H7 (cell line): ENCODE measurements around the gene C12orf60. TPM values are rescaled to one million over a fixed set of nuclear protein-coding genes. Genes with fewer than 3 reads are reported as not detected.
A peak's percentile ranks its signal among the peaks of the same experiment; 100 is the strongest.

Source experiments
- DNase-seq: peaks from one replicate; pipeline ENCODE4 v3.0.0; 2012
- H3K27me3 ChIP-seq: 2 replicates; pipeline ENCODE4 v1.6.0; 2011; ENCODE audit warnings: mild to moderate bottlenecking, low read length; ENCODE audit not compliant: control insufficient read depth, insufficient read depth
- H3K36me3 ChIP-seq: replicated peaks from 2 replicates; pipeline ENCODE4 v1.5.1; 2011; ENCODE audit warnings: low read length; ENCODE audit not compliant: control insufficient read depth, insufficient read depth
- H3K4me3 ChIP-seq: 2 replicates; pipeline ENCODE4 v1.5.1; 2011; ENCODE audit warnings: low read depth, mild to moderate bottlenecking, control low read depth, low read length, moderate library complexity; ENCODE audit not compliant: insufficient read depth
- total RNA-seq: library from RNA; depleted of rRNA; stranded (reverse); fragments of >200 nt; shearing (Covaris generic); gene quantifications from 2 replicates; pipeline ENCODE4 v1.2.3, GENCODE V29; 2014

Gene C12orf60
- total RNA-seq, 1 experiment from 2014 or later: 3.0 TPM

- Histone ChIP-seq H3K36me3 (peaks cover 6% of the 10 kb centered on the region), H3K4me3 (peak overlapping the region; percentile 99), H3K27me3 (no peaks in the 10 kb centered on the region)
- DNase-seq: no peak
These were observed 1.2 kb upstream of the C12orf60 start for GRCh38 chr12:14802247-14802646.

- H3K27me3 ChIP-seq: no peaks in the 10 kb centered on the region
- H3K4me3 ChIP-seq: peak overlapping the region; percentile 99
- peaks cover 6% of the 10 kb centered on the region for H3K36me3 ChIP-seq
- peak; percentile 21 for DNase-seq
These were observed 804 bp upstream of the C12orf60 start for GRCh38 chr12:14802721-14803010.

- Histone ChIP-seq H3K27me3 (no peaks in the 10 kb centered on the region), H3K36me3 (peaks cover 3% of the 10 kb centered on the region; the same call in 1 of the 2 replicates), H3K4me3 (peak overlapping the region; percentile 99)
- DNase-seq: no peak
These were observed 325 bp downstream of the C12orf60 start for GRCh38 chr12:14803830-14804160.

GRCh38 chr12:14810167-14810952 lies 6.9 kb downstream of the C12orf60 start:
- H3K36me3 ChIP-seq: no peaks in the 10 kb centered on the region
- no peak overlapping the region for H3K4me3 ChIP-seq
- H3K27me3 ChIP-seq: no peaks in the 10 kb centered on the region
- no peak for DNase-seq

- peak; percentile 53 for DNase-seq
- H3K27me3 ChIP-seq: no peaks in the 10 kb centered on the region
- no peaks in the 10 kb centered on the region for H3K36me3 ChIP-seq
- no peak overlapping the region for H3K4me3 ChIP-seq
These were observed 7.5 kb downstream of the C12orf60 start for GRCh38 chr12:14810953-14811483.

GRCh38 chr12:14811486-14811885 lies 8.0 kb downstream of the C12orf60 start:
- Histone ChIP-seq H3K36me3 (no peaks in the 10 kb centered on the region), H3K27me3 (no peaks in the 10 kb centered on the region), H3K4me3 (no peak overlapping the region)
- no peak for DNase-seq

- DNase-seq: no peak
- Histone ChIP-seq H3K27me3 (no peaks in the 10 kb centered on the region), H3K4me3 (no peak within 1 kb of the TSS), H3K36me3 (no peaks in the 10 kb centered on the region)
These were observed 10.5 kb downstream of the C12orf60 start, which contains the start of gene SMCO3 for GRCh38 chr12:14814014-14814413. Gene SMCO3 (minus strand): TSS chr12:14814182. CDS start chr12:14806680, 7,502 bp downstream.

GRCh38 chr12:14824012-14824634 lies 20.7 kb downstream of the C12orf60 start:
- Histone ChIP-seq H3K36me3 (no peaks in the 10 kb centered on the region), H3K4me3 (no peak overlapping the region)
- no peak for DNase-seq

GRCh38 chr12:14825256-14825655 lies 21.8 kb downstream of the C12orf60 start:
- Histone ChIP-seq H3K27me3 (no peaks in the 10 kb centered on the region), H3K4me3 (no peak overlapping the region), H3K36me3 (no peaks in the 10 kb centered on the region)
- no peak for DNase-seq

More at GRCh38 chr12:14824012-14824634, 20.7 kb downstream of the C12orf60 start:
- H3K27me3 ChIP-seq: no peaks in the 10 kb centered on the region

GRCh38 chr12:14826491-14826890 lies 23.0 kb downstream of the C12orf60 start:
- no peak for DNase-seq
- Histone ChIP-seq H3K4me3 (no peak overlapping the region), H3K27me3 (no peaks in the 10 kb centered on the region), H3K36me3 (no peaks in the 10 kb centered on the region)

- DNase-seq: no peak
- Histone ChIP-seq H3K27me3 (no peaks in the 10 kb centered on the region), H3K4me3 (no peak overlapping the region), H3K36me3 (no peaks in the 10 kb centered on the region)
These were observed 23.6 kb downstream of the C12orf60 start for GRCh38 chr12:14827043-14827442.

GRCh38 chr12:14828892-14829291 lies 25.4 kb downstream of the C12orf60 start:
- Histone ChIP-seq H3K36me3 (no peaks in the 10 kb centered on the region), H3K27me3 (no peaks in the 10 kb centered on the region), H3K4me3 (no peak overlapping the region)
- DNase-seq: peak; percentile 28

GRCh38 chr12:14833336-14833735 lies 29.9 kb downstream of the C12orf60 start:
- H3K4me3 ChIP-seq: no peak overlapping the region
- H3K27me3 ChIP-seq: no peaks in the 10 kb centered on the region
- DNase-seq: no peak
- no peaks in the 10 kb centered on the region for H3K36me3 ChIP-seq

- Histone ChIP-seq H3K36me3 (no peaks in the 10 kb centered on the region), H3K27me3 (no peaks in the 10 kb centered on the region), H3K4me3 (no peak overlapping the region)
- DNase-seq: no peak
These were observed 30.5 kb downstream of the C12orf60 start for GRCh38 chr12:14833952-14834351.

- no peaks in the 10 kb centered on the region for H3K36me3 ChIP-seq
- DNase-seq: no peak
- H3K4me3 ChIP-seq: no peak overlapping the region
- no peaks in the 10 kb centered on the region for H3K27me3 ChIP-seq
These were observed 31.0 kb downstream of the C12orf60 start for GRCh38 chr12:14834509-14834908.
